ENCODE data around the gene STK10.

DNA sequence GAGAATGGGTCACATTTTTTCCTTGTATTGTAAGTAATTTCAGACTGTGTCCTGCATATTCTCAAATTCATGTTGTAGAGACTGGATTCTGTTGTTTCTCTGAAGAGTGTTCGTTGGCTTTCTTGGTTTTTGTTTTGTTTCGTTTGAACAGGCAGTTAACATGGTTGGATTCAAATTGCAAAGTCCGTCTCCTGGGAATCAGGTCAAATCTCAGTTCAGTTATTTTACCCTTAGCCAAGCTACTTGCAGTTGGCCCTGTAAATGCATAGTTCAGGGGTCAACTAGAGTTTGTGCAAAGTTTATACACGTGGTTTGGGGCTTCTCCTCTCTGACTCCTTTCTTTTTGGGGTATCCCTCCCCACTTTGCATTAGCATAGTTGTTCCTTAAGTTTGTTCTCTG is 159.9 kb downstream of the STK10 start:
- TF ChIP-seq TAF1 (IDR thresholded peaks at IDR 0.05; ENCODE audit: borderline replicate concordance, low read depth, low read length) (no peak), TEAD4 (IDR thresholded peaks at IDR 0.05; ENCODE audit: borderline replicate concordance, insufficient read depth) (no peak), EP300 (IDR thresholded peaks at IDR 0.05; ENCODE audit: borderline replicate concordance in 1 of 2, low read depth in 1 of 2, low read length in 1 of 2) (no peak), RCOR1 (IDR thresholded peaks at IDR 0.05; ENCODE audit: low read length) (no peak), EZH2phosphoT487 (IDR thresholded peaks at IDR 0.05; ENCODE audit: borderline replicate concordance, low read depth) (no peak), POLR2AphosphoS5 (IDR thresholded peaks at IDR 0.05; ENCODE audit: low read depth, low read length) (no peak), GATA2 (CRISPR knock-in tag; IDR thresholded peaks at IDR 0.05) (no peak)
- TF ChIP-seq, protein P1, sequence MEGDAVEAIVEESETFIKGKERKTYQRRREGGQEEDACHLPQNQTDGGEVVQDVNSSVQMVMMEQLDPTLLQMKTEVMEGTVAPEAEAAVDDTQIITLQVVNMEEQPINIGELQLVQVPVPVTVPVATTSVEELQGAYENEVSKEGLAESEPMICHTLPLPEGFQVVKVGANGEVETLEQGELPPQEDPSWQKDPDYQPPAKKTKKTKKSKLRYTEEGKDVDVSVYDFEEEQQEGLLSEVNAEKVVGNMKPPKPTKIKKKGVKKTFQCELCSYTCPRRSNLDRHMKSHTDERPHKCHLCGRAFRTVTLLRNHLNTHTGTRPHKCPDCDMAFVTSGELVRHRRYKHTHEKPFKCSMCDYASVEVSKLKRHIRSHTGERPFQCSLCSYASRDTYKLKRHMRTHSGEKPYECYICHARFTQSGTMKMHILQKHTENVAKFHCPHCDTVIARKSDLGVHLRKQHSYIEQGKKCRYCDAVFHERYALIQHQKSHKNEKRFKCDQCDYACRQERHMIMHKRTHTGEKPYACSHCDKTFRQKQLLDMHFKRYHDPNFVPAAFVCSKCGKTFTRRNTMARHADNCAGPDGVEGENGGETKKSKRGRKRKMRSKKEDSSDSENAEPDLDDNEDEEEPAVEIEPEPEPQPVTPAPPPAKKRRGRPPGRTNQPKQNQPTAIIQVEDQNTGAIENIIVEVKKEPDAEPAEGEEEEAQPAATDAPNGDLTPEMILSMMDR (IDR thresholded peaks at IDR 0.05), result no peak
- TF ChIP-seq, protein P2, sequence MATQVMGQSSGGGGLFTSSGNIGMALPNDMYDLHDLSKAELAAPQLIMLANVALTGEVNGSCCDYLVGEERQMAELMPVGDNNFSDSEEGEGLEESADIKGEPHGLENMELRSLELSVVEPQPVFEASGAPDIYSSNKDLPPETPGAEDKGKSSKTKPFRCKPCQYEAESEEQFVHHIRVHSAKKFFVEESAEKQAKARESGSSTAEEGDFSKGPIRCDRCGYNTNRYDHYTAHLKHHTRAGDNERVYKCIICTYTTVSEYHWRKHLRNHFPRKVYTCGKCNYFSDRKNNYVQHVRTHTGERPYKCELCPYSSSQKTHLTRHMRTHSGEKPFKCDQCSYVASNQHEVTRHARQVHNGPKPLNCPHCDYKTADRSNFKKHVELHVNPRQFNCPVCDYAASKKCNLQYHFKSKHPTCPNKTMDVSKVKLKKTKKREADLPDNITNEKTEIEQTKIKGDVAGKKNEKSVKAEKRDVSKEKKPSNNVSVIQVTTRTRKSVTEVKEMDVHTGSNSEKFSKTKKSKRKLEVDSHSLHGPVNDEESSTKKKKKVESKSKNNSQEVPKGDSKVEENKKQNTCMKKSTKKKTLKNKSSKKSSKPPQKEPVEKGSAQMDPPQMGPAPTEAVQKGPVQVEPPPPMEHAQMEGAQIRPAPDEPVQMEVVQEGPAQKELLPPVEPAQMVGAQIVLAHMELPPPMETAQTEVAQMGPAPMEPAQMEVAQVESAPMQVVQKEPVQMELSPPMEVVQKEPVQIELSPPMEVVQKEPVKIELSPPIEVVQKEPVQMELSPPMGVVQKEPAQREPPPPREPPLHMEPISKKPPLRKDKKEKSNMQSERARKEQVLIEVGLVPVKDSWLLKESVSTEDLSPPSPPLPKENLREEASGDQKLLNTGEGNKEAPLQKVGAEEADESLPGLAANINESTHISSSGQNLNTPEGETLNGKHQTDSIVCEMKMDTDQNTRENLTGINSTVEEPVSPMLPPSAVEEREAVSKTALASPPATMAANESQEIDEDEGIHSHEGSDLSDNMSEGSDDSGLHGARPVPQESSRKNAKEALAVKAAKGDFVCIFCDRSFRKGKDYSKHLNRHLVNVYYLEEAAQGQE (IDR thresholded peaks at IDR 0.05; ENCODE audit: low read depth, low read length), result no peak
